ENCODE results near the gene SH3RF1. TPM values are rescaled to one million over a fixed set of nuclear protein-coding genes. Genes with fewer than 3 reads are reported as not detected.

Gene SH3RF1
- total and polyA plus RNA-seq, 10 of the 15 experiments (the other 5 are each of a cell fraction or from before 2014, with no cell fraction given), result 4.5 to 22.5 (median 10.4) TPM

DNA sequence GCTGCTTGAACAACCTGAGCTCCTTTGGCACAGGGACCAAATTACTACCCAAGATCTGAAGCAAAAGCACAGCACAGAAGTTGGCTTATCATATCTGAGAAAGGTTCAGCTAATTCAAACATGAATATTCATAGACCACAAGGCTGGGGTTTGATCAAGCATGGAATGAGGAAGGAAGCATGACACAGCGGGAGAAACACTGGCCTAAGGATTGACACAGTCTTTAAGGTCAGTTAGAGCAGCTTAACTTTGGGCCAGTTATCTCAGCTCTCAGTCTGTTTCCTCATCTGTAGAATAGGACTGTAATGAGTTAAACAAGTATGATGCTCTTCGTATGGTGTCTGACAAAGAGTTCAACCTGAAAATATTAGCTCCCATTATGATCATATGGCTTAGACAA lies 172.2 kb downstream of the SH3RF1 start (continued):
- TF ChIP-seq, protein P1, sequence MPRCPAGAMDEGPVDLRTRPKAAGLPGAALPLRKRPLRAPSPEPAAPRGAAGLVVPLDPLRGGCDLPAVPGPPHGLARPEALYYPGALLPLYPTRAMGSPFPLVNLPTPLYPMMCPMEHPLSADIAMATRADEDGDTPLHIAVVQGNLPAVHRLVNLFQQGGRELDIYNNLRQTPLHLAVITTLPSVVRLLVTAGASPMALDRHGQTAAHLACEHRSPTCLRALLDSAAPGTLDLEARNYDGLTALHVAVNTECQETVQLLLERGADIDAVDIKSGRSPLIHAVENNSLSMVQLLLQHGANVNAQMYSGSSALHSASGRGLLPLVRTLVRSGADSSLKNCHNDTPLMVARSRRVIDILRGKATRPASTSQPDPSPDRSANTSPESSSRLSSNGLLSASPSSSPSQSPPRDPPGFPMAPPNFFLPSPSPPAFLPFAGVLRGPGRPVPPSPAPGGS (IDR thresholded peaks at IDR 0.05; ENCODE audit: borderline replicate concordance, insufficient read depth, low read depth, low read length, poor library complexity, severe bottlenecking), result no peak
- TF ChIP-seq JUND (IDR thresholded peaks at IDR 0.05; ENCODE audit: low read depth, low read length) (no peak), SREBF1 (IDR thresholded peaks at IDR 0.05; ENCODE audit: low read length) (no peak), NBN (IDR thresholded peaks at IDR 0.05) (no peak), CEBPB (IDR thresholded peaks at IDR 0.05; ENCODE audit: borderline replicate concordance in 1 of 2, low read depth in 2 of 2, low read length in 2 of 2) (no peak), NRF1 (conservative IDR thresholded peaks at IDR 0.05; ENCODE audit: low read depth, low read length) (no peak), ETV6 (conservative IDR thresholded peaks at IDR 0.05 in 1 of 2, IDR thresholded peaks at IDR 0.05 in 1 of 2; ENCODE audit: borderline replicate concordance in 1 of 2, low read depth in 1 of 2) (0 out of 4 replicates have a peak, but pooled peaks of 1 of the 2 experiments have one; percentile 15), TBL1XR1 (IDR thresholded peaks at IDR 0.05; ENCODE audit: low read depth, low read length) (no peak), MYC (IDR thresholded peaks at IDR 0.05; ENCODE audit: insufficient read depth, insufficient read length, insufficient replicate concordance, low read length, severe bottlenecking) (no peak), YBX1 (IDR thresholded peaks at IDR 0.05) (no peak), SIX5 (IDR thresholded peaks at IDR 0.05; ENCODE audit: low read depth, low read length, severe bottlenecking) (no peak), CHD1 (IDR thresholded peaks at IDR 0.05; ENCODE audit: low read depth, low read length) (no peak), PAX5 (IDR thresholded peaks at IDR 0.05; ENCODE audit: borderline replicate concordance, low read depth, low read length) (0 out of 2 replicates have a peak, but pooled peaks have one; percentile 38), RELA (IDR thresholded peaks at IDR 0.05; ENCODE audit: borderline replicate concordance, partially characterized antibody) (no peak), ZNF274 (IDR thresholded peaks at IDR 0.05; ENCODE audit: insufficient read depth, insufficient read length) (no peak)
- TF ChIP-seq, protein P2, sequence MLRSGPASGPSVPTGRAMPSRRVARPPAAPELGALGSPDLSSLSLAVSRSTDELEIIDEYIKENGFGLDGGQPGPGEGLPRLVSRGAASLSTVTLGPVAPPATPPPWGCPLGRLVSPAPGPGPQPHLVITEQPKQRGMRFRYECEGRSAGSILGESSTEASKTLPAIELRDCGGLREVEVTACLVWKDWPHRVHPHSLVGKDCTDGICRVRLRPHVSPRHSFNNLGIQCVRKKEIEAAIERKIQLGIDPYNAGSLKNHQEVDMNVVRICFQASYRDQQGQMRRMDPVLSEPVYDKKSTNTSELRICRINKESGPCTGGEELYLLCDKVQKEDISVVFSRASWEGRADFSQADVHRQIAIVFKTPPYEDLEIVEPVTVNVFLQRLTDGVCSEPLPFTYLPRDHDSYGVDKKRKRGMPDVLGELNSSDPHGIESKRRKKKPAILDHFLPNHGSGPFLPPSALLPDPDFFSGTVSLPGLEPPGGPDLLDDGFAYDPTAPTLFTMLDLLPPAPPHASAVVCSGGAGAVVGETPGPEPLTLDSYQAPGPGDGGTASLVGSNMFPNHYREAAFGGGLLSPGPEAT (IDR thresholded peaks at IDR 0.05; ENCODE audit: low read depth), result peak; percentile 12; the same call in 1 of the 2 replicates
- TF ChIP-seq, protein P3, sequence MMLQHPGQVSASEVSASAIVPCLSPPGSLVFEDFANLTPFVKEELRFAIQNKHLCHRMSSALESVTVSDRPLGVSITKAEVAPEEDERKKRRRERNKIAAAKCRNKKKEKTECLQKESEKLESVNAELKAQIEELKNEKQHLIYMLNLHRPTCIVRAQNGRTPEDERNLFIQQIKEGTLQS (IDR thresholded peaks at IDR 0.05; ENCODE audit: borderline replicate concordance, extremely low read depth, low read depth, low read length), result no peak
- TF ChIP-seq, protein P4, sequence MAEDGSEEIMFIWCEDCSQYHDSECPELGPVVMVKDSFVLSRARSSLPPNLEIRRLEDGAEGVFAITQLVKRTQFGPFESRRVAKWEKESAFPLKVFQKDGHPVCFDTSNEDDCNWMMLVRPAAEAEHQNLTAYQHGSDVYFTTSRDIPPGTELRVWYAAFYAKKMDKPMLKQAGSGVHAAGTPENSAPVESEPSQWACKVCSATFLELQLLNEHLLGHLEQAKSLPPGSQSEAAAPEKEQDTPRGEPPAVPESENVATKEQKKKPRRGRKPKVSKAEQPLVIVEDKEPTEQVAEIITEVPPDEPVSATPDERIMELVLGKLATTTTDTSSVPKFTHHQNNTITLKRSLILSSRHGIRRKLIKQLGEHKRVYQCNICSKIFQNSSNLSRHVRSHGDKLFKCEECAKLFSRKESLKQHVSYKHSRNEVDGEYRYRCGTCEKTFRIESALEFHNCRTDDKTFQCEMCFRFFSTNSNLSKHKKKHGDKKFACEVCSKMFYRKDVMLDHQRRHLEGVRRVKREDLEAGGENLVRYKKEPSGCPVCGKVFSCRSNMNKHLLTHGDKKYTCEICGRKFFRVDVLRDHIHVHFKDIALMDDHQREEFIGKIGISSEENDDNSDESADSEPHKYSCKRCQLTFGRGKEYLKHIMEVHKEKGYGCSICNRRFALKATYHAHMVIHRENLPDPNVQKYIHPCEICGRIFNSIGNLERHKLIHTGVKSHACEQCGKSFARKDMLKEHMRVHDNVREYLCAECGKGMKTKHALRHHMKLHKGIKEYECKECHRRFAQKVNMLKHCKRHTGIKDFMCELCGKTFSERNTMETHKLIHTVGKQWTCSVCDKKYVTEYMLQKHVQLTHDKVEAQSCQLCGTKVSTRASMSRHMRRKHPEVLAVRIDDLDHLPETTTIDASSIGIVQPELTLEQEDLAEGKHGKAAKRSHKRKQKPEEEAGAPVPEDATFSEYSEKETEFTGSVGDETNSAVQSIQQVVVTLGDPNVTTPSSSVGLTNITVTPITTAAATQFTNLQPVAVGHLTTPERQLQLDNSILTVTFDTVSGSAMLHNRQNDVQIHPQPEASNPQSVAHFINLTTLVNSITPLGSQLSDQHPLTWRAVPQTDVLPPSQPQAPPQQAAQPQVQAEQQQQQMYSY (CRISPR knock-in tag; IDR thresholded peaks at IDR 0.05), result no peak

Measured in GM12878 (cell line).